Left lobe of liver (tissue), 2 donors: ENCODE measurements around the gene PRSS38. TPM values are rescaled to one million over a fixed set of nuclear protein-coding genes. Genes with fewer than 3 reads are reported as not detected.

Experiments
- ATAC-seq: fragments of 200-7000 bp; cut with Tn5 transposase; one replicate; pipeline ENCODE4 v1.9.1; 2020; ENCODE audit warnings: mild to moderate bottlenecking, moderate library complexity
- DNase-seq: peaks from one replicate; pipeline ENCODE4 v3.0.0-alpha.2; 2020; ENCODE audit warnings: low spot score
- total RNA-seq: library from RNA; stranded (reverse); gene quantifications from one replicate; pipeline ENCODE4 v1.2.1, GENCODE V29; 2021
- donor health status: DM: no; HTN: no; CAD: no; lungs with moderate emphysema.
- donor health status: DM: no; HTN: yes; CAD: no.

The PRSS38 gene
- total RNA-seq, 1 donor from 2014 or later, result not detected

DNA sequence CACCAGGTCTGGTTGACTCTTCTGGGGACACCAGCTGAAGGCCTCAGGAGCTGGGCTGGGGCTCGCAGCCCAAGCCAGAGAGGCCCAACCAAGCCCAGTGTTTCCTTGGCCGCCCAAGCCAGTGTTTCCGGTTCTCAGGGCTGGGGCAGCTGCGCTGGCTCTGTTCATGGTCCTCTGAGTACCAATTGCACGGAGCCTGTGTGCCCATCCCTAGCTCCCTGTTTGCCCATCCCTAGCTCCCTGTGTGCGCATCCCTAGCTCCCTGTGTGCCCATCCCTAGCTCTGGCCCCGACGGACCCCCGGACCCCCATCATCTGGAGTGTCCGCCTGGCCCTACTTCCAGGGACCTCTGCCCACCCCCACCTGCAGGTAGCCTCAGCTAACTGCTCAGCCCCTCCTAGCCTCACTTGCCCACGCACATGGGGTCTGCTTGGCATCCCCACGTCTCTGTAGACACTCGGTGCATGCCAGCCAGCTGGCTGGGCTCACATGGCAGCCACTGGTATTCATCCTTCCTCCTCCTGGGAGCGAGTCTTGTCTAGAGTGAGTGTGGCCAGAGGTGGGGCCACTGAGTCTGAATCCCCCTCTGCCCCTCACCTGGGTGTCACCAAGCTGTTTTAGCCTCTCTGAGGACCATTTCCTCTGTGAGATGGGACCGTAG lies 68.3 kb downstream of the PRSS38 start:
- DNase-seq (no peak), ATAC-seq (no peak)

DNA sequence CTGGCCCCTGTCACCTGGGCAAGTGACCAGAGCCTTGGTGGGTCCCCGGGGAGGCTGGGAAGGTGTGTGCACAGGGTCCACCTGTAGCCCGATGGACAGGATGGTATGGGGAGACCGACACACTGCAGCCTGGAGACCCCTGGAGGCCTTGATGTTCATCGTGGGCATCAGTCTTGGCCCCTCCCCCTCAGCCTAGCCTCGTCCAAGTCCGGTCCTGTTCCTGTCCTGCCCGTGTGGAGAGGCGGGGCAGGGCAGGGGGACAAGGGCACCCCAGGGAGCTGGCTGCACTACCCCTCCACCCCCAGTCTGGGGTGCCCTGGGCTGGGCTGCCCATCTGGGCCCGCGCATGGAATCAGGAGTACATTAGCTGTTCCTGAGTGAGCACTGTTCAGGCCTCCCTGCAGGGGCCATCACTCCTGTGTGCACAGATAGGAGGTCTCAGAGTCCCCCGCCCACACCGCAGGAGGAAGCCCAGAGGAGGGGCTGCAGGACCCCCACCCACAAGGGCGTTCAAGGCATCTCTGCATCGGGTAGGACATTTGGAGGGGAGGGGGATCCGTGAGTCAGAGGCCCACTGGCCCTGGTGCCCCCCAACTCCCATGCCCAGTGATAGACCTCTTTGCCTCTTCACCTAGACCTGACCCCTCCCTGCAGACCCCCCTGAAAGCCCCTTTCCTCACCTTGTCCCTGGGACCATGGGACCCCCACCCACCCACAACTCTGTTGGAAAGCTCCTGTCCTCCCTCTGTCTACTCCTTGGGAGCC lies 69.1 kb downstream of the PRSS38 start:
- DNase-seq, result no peak
- ATAC-seq, result no peak

DNA sequence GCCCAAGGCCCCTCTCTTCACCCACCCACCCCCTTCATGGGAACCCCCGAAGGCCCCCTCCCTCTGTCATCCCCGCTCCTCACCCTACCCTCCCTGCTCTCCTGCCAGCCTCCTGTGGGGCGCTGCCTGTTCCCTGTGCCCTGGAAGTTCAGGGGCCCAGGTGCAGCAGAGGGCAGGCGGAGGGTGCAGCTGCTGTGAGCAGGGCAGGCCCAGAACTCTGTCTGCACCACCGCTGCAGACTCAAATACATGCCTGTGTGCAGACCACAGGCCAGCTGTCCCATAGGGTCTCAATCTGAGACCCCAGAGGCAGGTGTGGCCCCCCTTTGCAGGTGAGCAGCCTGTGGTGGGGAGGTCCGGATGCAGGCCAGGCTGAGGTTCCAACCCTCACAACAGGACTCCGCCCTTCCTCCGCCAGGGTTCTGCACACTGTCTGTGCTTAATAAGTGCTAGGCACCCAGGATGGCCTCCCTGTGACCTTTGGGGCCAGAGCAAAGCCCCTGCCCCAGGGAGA lies 69.7 kb downstream of the PRSS38 start:
- DNase-seq (no peak), ATAC-seq (no peak)

DNA sequence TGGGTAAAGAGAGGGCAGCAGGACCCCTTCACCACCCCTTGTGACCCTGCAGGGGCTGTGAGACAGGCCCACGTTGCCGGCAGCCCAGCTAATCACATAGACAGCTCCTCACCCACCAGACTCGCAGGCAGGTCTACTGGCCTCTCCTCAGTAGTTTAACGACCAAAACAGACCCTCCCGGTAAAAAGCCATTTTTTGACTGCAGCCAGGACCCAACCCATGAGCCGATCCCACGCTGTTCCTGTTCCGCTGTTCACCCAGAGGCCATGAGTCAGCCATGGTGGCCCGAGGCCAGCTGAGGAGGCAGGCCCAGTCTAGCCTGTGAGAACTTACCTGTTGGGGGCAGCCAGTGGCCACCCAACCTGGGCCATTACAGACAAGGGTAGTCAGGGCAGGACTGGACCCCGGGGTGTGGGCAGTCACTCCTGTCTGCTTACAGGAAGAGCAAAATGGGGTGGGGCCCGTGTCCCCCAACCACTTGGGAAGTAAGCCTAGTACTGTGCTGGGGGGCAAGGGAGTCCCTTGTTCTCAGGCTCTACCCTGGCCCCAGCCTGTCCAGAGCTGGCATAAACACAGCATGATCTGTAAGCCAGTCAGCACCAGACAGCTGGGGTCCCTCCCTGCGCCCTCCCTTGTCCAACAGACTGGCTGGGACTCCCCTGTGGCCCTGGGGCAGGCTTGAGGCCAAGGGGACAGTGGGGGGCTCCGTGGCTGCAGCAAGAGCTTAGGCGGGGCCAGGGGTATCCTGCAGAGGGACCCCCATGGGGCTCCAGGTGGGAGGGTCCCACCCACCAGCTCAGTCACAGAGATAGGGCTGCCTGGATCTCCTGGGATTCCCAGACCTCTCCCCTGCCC lies 70.4 kb downstream of the PRSS38 start:
- ATAC-seq (no peak), DNase-seq (no peak)

DNA sequence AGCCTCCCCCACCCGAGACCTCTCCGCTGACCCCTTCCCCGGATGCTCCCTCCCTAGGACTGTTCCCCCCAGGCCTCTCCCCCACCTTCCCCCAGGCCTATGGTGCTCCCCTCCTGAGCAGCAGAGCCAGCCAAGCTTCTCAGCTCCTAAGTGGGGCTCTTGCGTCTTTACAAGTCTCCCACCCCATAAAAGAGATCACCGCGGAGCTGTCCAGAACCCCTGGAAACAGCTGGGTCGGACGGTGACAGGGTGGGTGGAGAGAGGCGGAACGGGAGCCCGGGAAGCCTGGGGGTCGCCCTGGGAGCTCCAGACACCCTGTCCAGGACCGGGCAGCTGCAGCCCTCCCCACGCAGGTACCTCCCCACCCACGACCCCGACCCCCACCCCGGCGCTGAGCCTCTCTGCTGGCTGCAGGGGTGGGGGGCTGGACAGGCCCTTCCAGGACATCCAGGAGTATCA lies 71.1 kb downstream of the PRSS38 start:
- ATAC-seq (no peak), DNase-seq (no peak)

DNA sequence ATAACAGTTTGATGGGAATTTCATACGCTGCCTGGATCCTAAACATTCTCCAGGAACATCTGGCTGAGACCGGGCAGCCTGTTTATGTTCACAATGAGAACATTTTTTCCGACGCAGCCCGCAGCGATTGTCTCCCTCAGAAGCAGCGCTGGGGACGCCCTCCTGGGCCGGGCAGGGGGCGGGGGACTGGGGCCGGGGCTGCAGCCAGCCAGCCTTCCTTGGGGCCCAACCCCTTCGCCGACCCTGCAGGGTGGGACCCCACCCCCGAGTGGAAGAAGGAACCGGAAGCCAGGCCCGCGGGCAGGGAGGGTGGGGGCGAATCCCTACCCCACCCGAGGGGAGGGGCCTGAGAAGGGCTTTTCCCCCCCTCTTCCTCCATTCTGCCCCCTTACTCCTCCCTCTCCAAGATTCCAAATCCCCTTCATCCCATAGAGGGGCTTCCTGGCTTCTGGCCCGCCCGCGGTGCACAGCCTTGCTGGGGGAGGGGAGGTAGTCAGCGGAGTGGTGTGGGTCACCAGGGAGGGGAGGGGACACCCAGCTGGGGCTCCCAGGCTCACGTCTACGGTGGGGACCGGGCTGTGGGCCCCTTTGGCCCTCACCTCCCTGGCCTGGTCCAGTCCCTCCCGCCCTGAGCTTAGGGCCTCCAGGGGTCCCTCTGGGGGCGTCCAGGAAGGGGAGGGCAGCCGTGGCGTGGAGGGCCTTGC lies 71.7 kb downstream of the PRSS38 start:
- peak; percentile 17 for ATAC-seq
- peak; percentile 36 for DNase-seq

DNA sequence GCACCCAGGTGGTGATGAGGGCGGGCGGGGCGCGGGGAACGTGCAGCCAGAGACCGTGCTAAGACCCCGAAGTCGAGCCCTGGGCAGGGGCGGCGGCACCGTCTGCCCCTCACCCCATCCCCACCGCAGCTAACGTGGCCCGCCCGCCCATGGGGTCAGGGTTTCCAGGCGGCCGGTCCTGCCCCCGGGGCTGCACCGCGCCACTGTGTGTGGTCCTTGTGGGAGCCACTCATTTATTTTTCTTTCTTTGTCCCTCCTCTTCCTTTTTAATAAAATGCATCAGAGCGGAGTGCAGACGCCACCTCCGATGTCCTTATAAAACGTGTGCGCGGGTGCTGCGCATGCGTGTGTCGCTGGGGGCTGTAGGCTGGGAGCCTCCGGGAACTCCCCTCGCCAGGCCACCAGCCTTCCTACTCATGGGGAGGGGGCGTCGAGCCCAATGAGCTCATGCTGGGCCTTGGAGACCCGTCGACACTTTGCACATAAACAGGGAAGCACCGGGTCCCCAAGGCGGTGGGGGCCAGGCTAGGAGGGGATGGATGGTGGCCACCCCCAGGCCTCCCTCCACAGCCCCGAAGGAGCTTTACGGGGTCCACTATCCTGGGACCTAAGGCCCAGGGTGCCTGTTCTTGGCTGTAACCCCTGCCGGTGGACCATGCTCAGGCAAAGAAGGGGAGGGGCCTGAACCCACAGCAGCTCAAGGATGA lies 72.4 kb downstream of the PRSS38 start:
- DNase-seq, result peak; percentile 42
- peak; percentile 31 for ATAC-seq

DNA sequence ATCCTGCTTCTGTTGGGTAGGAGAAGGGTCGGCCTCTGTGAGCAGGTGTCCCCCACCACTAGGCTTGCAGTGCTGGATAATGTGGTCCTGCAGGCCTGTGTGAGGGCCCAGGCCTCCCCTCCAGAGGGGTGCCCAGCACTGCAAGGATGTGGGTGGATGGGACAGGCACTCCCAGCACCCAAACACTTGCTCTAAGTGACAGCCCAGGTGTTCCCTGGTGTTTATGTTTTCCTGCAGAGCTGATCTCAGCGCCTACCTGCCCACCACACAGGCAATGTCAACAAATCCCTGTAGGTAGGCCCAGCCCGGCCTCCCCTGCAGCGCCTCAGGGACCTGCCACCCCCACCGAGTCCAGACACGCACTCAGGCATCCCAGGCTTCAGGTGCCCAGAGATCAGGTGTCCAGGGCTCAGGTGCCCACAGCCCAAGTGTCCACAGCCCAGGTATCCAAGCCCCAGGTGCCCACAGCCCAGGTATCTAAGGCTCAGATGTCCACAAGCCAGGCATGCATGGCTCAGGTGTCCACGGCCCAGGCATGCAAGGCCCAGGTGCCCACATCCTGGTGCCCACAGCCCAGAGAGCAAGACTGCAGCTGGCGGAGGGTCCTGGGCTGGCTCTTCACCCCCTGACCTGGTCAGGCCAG lies 73.0 kb downstream of the PRSS38 start:
- ATAC-seq (no peak), DNase-seq (no peak)

DNA sequence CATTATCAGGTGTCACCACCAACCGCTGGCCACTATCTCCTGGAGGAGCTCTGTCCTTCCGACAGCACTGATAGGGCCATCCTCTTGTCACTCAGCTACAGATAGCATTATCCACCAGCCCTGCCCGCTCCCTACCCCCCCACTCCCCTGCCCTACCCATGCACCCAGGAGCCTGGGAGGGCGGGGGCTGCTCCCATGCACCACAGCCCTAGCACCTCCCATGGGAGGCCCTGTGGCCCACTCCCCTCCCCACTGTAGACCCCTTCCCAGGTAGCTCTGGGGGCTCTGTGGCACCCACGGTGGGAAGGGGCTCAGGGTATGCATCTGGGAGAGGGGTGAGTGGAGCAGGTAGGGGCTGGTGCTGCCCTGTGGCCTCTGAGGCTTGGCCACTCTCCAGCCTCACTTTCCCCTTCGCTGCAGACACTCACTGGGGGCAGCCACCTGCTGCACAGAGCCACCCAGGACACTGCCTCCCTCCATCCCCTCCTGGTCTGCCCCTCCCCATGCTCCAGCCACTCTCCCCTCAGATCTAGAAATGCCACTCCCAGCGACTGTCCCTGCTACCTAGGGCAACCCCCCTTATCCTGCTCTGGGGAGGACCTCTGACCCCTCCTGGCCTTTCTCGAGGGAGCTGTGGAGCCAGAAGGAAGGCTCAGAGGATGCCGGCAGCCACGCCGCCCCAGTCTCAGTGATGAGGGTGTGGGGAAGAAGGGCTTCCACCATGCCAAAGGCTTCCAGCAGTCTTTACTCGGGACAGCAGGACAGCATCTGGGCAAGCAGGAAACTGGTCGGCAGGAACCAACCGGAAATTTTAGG lies 73.8 kb downstream of the PRSS38 start:
- DNase-seq (peak; percentile 33), ATAC-seq (no peak)

DNA sequence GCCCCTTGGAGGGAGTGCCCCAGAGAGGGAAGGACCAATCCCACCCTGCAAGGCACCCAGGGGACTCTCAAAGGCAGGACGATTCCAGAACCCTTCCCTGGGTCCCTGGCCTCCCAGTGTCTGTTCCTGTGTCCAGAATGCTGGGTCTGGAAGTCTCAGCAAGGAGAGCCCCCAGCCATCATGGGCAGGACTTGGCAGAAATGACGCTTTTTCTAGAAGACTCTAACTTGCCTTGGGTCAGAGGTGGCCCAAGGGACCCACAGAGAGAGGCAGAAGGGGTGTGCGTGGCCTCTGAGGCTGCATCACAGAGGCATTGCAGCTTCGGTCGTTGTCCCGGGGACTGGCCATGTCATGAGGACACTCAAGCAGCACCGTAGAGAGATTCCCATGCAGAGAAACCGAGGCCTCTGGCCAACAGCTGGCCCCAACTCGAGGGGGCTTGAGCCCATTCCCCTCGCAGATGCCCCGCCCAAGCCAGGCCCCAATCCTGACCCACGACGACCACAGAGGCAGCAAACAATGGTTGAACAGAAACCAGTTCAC lies 74.5 kb downstream of the PRSS38 start:
- DNase-seq, result peak; percentile 38

DNA sequence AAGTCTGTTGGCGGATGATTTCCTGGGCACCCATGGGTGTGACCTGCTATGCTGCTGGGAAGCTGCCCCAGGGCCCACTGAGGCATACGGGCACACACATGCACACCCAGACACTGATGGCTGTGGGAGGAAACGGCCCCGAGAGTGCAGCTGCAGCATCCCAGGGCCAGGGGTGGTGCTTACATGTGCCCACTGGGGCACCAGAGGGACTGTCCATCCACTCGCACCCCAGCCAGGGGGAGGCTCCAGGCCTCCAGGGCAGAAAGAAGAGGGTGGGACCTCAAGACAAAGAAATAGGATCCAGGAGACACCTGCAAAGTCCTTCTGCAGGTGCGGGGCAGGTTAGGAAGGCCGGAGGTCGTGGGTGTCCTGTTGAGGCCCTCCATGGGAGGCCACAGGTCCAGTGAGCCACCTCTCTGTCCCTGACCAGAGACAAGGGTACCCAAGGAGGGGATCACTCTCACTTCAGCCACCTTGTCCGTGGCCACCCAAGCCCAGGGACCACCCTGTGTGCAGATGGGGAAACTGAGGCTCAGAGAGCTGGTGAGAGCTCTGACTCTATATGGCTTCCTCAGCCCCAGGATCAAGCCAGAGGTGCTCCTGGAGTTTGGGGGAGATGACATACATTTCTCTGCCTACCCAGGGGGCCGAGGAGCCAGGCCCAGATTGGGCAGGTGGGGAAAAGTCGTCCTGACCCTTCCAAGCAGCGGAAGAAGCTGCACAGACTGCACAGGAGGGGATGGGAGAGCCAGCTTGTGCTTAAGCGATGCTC lies 75.2 kb downstream of the PRSS38 start:
- peak; percentile 29 for DNase-seq
- ATAC-seq, result no peak

More for the DNA sequence above, 74.5 kb downstream of the PRSS38 start:
- ATAC-seq, result no peak

DNA sequence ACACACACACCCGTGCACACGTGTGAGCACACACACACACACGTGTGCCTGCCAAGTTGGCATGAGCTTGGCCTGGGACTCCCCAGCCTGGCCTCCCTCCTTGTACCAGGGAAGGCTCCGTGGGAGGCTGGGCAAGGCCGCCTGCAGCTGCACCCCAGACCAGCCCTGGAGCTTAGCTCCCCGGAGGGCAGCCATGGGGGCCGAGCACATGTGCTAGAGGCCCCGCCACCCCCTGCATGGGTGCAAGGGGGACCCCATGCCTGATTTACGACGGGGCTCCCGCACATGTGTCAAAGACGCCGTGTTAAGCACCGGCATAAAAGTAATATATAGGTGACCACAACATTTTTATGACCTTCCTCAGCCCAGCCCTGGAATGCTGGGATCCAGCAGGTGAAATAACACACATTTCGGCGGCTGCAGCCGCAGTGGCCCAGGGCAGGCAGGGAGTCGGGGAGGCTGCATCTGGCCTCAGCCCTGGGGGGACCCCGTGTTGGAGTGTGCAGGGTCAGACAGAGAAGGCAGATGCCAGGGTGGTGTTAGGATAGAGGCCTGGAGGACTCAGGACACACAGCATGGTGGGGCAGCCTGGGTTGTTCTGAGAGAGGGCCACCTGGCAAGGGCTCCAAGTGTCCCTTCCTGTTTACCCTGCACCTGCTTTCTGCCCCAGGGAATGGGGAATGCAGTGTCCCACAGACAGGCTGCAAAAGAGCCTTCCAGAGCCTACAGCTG lies 75.9 kb downstream of the PRSS38 start:
- DNase-seq, result peak; percentile 33
- ATAC-seq, result no peak

DNA sequence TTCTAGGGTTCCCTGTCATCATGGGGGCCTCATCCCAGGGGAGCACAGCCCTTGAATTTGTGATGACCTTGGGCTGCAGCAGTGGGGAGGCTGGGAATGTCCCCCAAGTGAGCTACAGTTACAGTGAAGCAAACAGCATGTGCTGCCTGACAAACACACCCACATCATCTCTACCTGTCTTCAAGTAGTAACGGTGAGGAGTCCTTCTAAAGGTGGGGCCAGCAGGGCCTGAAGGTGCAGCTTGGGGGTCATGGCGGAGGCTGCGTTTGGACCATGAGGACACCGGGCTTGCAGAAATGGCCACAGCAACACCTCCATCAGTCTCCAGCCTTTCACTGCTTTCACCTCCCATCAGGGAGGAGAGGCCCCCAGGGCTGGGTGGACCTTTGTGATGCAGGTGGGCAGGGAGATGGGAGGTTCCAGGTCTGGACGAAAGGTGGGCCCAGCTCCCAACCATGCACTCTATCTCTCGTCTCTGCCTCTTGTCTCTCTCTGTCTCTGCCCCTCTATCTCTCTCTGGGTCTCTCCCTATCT lies 76.5 kb downstream of the PRSS38 start:
- ATAC-seq, result no peak
- DNase-seq, result no peak

DNA sequence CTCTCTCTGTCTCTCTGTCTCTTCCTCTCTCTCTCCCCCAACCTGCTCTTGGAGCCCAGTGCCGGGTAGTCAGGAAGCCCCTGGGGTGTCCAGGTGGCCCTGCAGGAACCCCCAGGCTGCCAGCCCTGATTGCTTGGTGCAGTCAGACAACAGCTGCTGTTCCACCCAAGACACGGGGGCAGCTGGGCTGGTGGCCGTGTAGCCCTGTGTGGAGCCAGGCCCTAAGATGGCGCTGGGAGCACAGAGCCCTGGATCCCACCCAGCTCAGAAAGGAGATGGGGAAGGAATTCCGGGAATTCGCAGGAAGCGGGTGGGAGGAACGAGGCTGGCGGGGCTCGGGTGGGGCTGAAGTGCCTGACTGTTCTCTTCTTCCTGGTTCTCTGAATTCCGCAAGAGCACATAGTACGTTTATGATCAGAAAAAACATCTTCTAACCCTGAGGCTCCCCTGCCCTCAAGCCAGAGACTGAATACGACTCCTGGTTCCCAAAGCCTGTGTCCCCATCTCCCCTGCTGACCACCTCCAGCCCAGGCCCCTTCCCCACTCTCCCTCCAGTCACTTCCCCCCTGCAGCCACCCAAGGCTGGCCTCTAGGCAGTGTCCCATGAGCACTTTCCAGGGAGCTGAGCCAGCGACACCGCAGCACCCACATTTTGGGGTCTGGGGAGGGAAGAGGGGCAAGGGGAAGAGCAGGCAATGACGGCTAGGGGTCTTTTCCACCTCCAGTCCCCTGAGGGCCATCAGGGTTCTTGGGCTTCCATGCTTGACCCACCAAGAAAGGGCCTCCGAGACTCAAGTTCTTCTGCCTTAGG lies 77.2 kb downstream of the PRSS38 start:
- peak; percentile 37 for DNase-seq

DNA sequence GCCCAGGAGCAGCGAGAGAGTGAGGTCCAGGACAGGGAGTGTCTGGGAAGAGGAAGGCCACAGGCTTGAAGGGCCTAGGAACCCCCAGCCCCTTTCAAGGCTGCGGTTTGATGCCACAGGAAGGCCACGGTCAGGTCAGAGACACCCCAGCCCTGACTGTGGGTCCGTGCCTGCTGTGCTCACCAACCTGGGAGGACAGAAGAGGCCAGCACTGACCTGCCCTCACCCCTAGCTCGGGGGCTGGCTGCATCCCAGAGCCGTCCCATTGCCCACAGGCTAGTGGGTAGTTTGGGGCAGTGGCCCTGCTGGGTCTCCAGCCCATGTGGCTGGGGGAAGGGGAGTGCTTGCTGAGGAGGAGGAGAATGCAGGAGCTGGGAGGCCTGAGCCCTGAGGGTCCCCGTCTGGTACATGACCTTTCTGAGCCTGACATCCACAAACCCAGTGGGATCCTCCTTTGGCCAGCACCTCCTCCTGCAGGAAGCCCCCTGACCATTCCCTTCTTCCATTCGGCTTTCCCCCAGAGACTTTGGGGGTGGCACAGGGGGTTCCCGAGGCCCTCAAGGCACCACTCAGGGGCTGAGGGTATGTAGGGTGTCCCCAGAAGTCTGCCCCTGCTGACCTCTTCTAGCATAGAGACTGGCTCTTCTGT lies 77.9 kb downstream of the PRSS38 start:
- ATAC-seq (no peak), DNase-seq (no peak)

More for the DNA sequence above, 77.2 kb downstream of the PRSS38 start:
- no peak for ATAC-seq
